WERI-Rb-1 (cell line): Measurements from ENCODE around the gene NECTIN4.

Experiments
- DNase-seq: peaks from one replicate; pipeline ENCODE4 v3.0.0-alpha.2; 2020
- H3K27ac ChIP-seq: fragments of 250-450 bp; sonication (Bioruptor Pico); 2 replicates; pipeline ENCODE4 v1.5.1; 2020; ENCODE audit warnings: mild to moderate bottlenecking, moderate library complexity
- H3K27me3 ChIP-seq: fragments of 250-450 bp; sonication (Bioruptor Pico); 2 replicates; pipeline ENCODE4 v1.5.1; 2021; ENCODE audit warnings: mild to moderate bottlenecking, low read depth, moderate library complexity; ENCODE audit not compliant: insufficient read depth, severe bottlenecking
- H3K36me3 ChIP-seq: fragments of 250-450 bp; sonication (Bioruptor Pico); 2 replicates; pipeline ENCODE4 v1.5.1; 2020; ENCODE audit warnings: mild to moderate bottlenecking, moderate library complexity
- H3K4me3 ChIP-seq: 2 replicates; pipeline ENCODE4 v1.5.1; 2011; ENCODE audit warnings: low read depth, mild to moderate bottlenecking, control low read depth, low read length
- H3K9me3 ChIP-seq: fragments of 250-450 bp; sonication (Bioruptor Pico); 2 replicates; pipeline ENCODE4 v1.5.1; 2021; ENCODE audit warnings: mild to moderate bottlenecking, moderate library complexity; ENCODE audit not compliant: severe bottlenecking
- TF ChIP-seq, protein P1 (sequence below): IDR thresholded peaks from 2 replicates; pipeline ENCODE4 v1.5.1; 2011; ENCODE audit warnings: low read depth, mild to moderate bottlenecking, control low read depth, inconsistent platforms, low read length

Gene NECTIN4

DNA sequence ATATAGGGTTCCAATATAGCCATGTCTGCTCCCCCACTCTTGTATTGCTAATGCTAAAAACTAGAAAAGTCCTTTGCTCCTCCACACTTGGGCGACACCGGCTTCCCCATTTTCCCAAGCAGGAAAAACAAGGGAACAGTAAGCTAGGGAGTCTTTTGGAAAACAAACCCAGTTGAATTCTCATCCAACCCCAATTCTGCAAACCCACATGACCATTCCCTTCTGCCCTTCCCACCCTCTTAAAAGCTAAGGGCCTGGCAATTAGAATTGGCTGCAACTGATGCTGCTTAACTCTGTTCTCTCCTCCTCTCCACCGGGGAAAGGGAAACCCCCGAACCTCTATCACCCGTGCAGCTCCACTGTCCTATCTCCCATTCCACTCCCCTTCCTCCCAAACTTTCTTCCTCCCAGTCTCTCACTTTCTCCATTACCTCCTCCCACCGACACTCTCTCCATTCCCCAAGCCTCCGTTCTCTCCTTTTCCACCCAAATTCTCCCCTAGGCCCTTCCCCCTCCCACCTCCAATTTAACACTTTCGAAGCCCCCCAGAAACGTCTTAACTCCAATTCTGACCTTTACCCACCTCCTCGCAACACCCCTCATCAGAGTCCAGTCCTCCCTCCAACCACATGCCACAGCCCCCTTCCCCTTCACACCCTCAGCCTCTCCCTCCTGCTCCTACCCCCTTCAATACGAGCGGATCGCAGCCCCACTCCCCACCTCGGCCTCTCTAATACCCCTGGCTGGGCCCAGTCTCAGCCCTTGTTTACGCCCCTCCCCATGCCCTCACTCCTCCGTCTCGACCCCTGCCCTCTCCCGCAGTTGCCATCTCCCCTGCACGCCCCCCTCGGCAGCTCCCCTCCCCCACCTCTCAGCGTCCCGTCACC lies 42.4 kb upstream of the NECTIN4 start:
- TF ChIP-seq, protein P1, sequence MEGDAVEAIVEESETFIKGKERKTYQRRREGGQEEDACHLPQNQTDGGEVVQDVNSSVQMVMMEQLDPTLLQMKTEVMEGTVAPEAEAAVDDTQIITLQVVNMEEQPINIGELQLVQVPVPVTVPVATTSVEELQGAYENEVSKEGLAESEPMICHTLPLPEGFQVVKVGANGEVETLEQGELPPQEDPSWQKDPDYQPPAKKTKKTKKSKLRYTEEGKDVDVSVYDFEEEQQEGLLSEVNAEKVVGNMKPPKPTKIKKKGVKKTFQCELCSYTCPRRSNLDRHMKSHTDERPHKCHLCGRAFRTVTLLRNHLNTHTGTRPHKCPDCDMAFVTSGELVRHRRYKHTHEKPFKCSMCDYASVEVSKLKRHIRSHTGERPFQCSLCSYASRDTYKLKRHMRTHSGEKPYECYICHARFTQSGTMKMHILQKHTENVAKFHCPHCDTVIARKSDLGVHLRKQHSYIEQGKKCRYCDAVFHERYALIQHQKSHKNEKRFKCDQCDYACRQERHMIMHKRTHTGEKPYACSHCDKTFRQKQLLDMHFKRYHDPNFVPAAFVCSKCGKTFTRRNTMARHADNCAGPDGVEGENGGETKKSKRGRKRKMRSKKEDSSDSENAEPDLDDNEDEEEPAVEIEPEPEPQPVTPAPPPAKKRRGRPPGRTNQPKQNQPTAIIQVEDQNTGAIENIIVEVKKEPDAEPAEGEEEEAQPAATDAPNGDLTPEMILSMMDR: no peak
- Histone ChIP-seq H3K27me3 (no peaks in the 10 kb centered on the region), H3K27ac (peak overlapping the region; percentile 95), H3K36me3 (peaks cover 50% of the 10 kb centered on the region), H3K9me3 (no peaks in the 10 kb centered on the region), H3K4me3 (peak overlapping the region; percentile 79)
- no peak for DNase-seq

DNA sequence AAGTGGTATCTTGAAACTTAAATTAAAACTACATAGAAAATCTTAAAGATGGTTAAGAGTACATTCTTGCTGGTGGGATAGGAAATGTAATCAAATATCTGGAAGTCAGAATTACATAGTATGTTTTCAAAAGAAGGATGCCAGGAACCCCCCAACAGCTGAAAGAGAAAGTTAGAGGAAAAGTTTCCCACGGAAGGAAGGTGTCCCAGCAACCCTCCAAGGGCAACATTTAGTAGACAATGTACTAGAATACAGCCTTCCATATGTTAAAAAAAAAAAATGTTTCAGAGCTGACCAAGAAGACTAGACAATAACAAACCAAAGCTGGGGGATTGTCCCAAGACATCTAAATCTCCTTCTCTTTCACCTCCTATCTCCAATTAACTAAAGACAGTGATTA lies 40.9 kb upstream of the NECTIN4 start:
- Histone ChIP-seq H3K27me3 (no peaks in the 10 kb centered on the region), H3K9me3 (no peaks in the 10 kb centered on the region), H3K36me3 (peaks cover 63% of the 10 kb centered on the region), H3K4me3 (no peak overlapping the region), H3K27ac (no peak overlapping the region)
- DNase-seq: no peak
- TF ChIP-seq, protein P1: no peak

DNA sequence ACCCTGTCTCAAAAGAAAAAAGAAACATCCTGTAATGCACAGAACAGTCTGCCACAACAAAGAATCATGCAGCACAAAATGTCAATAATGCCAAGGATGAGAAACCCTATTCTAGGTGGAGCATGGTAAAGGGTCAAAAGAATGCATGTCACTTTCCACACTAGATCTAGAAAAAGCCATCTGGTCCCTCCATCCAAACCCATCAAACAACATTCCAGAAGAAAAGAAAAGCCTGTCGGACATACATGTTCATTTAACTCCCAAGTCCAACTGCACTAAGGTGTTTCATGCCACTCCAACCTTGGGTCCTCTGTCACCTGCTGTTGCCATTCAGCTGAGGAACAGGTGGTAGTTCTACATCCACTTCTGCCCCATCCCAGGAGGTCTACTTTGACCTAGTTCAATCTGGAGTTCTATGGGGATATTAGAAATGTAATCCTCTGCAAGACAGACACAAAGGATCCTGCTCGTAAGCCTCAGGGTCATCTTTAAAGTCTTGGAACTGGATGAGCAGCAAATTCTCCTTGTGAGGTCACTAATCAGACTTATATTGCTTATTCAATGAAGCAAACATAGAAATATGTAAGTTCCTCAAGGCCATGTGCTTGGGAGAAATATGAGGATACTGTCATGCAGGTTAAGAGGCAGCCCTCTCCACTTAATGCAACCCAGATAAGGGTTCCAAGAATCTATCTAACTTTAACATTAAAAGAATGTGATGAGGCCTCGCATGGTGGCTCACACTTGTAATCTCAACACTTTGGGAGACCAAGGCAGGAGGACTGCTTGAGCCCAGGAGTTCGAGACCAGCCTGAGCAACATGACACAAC lies 39.4 kb upstream of the NECTIN4 start:
- Histone ChIP-seq H3K27ac (no peak overlapping the region), H3K4me3 (no peak overlapping the region), H3K36me3 (peaks cover 67% of the 10 kb centered on the region), H3K27me3 (no peaks in the 10 kb centered on the region), H3K9me3 (no peaks in the 10 kb centered on the region)
- TF ChIP-seq, protein P1: no peak
- DNase-seq: no peak

DNA sequence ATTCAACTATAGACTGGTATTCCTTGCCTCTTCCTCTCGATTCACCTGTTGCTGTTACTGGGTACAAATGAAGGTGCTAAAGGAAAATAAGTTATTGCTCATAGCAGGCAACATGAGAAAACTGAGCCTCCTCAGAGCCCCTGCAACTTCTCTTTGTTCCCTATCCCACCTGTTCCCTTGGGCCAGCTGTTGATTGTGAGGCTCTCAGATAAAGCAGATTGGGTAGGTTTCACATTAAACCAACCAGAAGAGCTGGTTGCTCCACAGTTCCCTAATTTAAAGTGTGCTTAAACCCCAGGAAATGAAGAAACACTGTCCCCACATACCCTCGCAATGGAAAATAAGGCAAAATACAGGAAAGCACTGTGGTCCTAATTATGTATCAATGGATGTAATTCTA lies 38.3 kb upstream of the NECTIN4 start:
- Histone ChIP-seq H3K36me3 (peaks cover 78% of the 10 kb centered on the region), H3K27ac (no peak overlapping the region), H3K4me3 (no peak overlapping the region), H3K9me3 (no peaks in the 10 kb centered on the region), H3K27me3 (no peaks in the 10 kb centered on the region)
- TF ChIP-seq, protein P1: no peak
- no peak for DNase-seq

DNA sequence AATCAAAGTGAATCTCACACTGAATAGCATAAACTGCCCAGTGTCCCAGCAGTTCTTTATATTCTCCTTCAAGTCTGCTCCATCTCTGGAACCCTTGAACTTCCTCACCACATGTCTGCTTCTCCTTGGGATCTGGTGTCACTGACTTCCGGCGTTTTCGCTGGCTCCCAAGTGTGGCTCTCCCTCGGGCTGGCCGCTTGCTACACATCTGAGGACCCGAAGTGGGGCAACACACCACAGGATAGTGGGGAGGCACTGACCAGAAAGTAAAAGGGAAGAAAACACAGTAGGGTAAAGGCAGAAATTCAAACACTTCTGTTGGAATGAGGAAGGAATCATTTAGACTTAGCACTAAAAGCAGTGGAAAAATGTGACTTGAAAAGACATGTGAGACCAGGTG lies 33.6 kb upstream of the NECTIN4 start:
- DNase-seq: no peak
- Histone ChIP-seq H3K27ac (no peak overlapping the region), H3K27me3 (no peaks in the 10 kb centered on the region), H3K9me3 (no peaks in the 10 kb centered on the region), H3K36me3 (peaks cover 90% of the 10 kb centered on the region), H3K4me3 (no peak overlapping the region)
- TF ChIP-seq, protein P1: no peak
